Panc1 (cell line): Measurements from ENCODE around the gene MTPN.

Experiments
- POLR2AphosphoS5 ChIP-seq: IDR thresholded peaks from 2 replicates; pipeline ENCODE4 v1.6.1; 2012; ENCODE audit warnings: mild to moderate bottlenecking, low read depth, low read length, moderate library complexity
- TF ChIP-seq, protein P1 (sequence below): fragments of 450-650 bp; IDR thresholded peaks from 2 replicates; pipeline ENCODE4 v1.5.1; 2017; ENCODE audit warnings: mild to moderate bottlenecking

GRCh38 chr7:136014659-136015058, 37.5 kb upstream of the MTPN start:
- TF ChIP-seq, protein P1, sequence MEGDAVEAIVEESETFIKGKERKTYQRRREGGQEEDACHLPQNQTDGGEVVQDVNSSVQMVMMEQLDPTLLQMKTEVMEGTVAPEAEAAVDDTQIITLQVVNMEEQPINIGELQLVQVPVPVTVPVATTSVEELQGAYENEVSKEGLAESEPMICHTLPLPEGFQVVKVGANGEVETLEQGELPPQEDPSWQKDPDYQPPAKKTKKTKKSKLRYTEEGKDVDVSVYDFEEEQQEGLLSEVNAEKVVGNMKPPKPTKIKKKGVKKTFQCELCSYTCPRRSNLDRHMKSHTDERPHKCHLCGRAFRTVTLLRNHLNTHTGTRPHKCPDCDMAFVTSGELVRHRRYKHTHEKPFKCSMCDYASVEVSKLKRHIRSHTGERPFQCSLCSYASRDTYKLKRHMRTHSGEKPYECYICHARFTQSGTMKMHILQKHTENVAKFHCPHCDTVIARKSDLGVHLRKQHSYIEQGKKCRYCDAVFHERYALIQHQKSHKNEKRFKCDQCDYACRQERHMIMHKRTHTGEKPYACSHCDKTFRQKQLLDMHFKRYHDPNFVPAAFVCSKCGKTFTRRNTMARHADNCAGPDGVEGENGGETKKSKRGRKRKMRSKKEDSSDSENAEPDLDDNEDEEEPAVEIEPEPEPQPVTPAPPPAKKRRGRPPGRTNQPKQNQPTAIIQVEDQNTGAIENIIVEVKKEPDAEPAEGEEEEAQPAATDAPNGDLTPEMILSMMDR: no peak
- no peak for TF ChIP-seq POLR2AphosphoS5
